Measurements from ENCODE around the gene RTTN.

The RTTN gene

GRCh38 chr18:70025580-70025979 lies 179.9 kb downstream of the RTTN start:
- no peak for DNase-seq (ENCODE audit: low read depth in 2 of 2)

GRCh38 chr18:70024829-70025228 lies 180.7 kb downstream of the RTTN start:
- DNase-seq (ENCODE audit: low read depth in 2 of 2), result no peak

- DNase-seq (ENCODE audit: low read depth in 2 of 2), result no peak
These were observed 181.4 kb downstream of the RTTN start for GRCh38 chr18:70024093-70024492.

GRCh38 chr18:70022636-70023035 lies 182.9 kb downstream of the RTTN start:
- DNase-seq (ENCODE audit: low read depth in 2 of 2), result no peak

GRCh38 chr18:70021498-70021897 lies 184.0 kb downstream of the RTTN start:
- no peak for DNase-seq (ENCODE audit: low read depth in 2 of 2)

GRCh38 chr18:70021043-70021442 lies 184.4 kb downstream of the RTTN start:
- no peak for DNase-seq (ENCODE audit: low read depth in 2 of 2)

GRCh38 chr18:70019991-70020390 lies 185.5 kb downstream of the RTTN start:
- no peak for DNase-seq (ENCODE audit: low read depth in 2 of 2)

GRCh38 chr18:70019136-70019535 lies 186.4 kb downstream of the RTTN start:
- no peak for DNase-seq (ENCODE audit: low read depth in 2 of 2)

GRCh38 chr18:70015127-70015526 lies 190.4 kb downstream of the RTTN start:
- no peak for DNase-seq (ENCODE audit: low read depth in 2 of 2)

GRCh38 chr18:70005580-70005979 lies 199.9 kb downstream of the RTTN start:
- DNase-seq (ENCODE audit: low read depth in 2 of 2), result no peak

- DNase-seq (ENCODE audit: low read depth in 2 of 2), result no peak
These were observed 200.8 kb downstream of the RTTN start for GRCh38 chr18:70004696-70005095.

GRCh38 chr18:69999656-70000055 lies 205.8 kb downstream of the RTTN start:
- no peak for DNase-seq (ENCODE audit: low read depth in 2 of 2)

- DNase-seq (ENCODE audit: low read depth in 2 of 2), result no peak
These were observed 206.9 kb downstream of the RTTN start for GRCh38 chr18:69998523-69998987.

- no peak for DNase-seq (ENCODE audit: low read depth in 2 of 2)
These were observed 208.3 kb downstream of the RTTN start for GRCh38 chr18:69996951-69997798.

- DNase-seq (ENCODE audit: low read depth in 2 of 2), result no peak
These were observed 209.1 kb downstream of the RTTN start for GRCh38 chr18:69996417-69996816.

GRCh38 chr18:69995774-69996173 lies 209.7 kb downstream of the RTTN start:
- no peak for DNase-seq (ENCODE audit: low read depth in 2 of 2)

- no peak for DNase-seq (ENCODE audit: low read depth in 2 of 2)
These were observed 212.7 kb downstream of the RTTN start for GRCh38 chr18:69992776-69993175.

- no peak for DNase-seq (ENCODE audit: low read depth in 2 of 2)
These were observed 217.6 kb downstream of the RTTN start for GRCh38 chr18:69987870-69988269.

GRCh38 chr18:69985239-69985638 lies 220.2 kb downstream of the RTTN start:
- no peak for DNase-seq (ENCODE audit: low read depth in 2 of 2)

GRCh38 chr18:69982417-69982816 lies 223.1 kb downstream of the RTTN start:
- DNase-seq (ENCODE audit: low read depth in 2 of 2), result no peak

GRCh38 chr18:69981948-69982347 lies 223.5 kb downstream of the RTTN start:
- no peak for DNase-seq (ENCODE audit: low read depth in 2 of 2)

- no peak for DNase-seq (ENCODE audit: low read depth in 2 of 2)
These were observed 224.3 kb downstream of the RTTN start for GRCh38 chr18:69980982-69981804.

GRCh38 chr18:69980509-69980908 lies 225.0 kb downstream of the RTTN start:
- no peak for DNase-seq (ENCODE audit: low read depth in 2 of 2)

All from stimulated activated CD4-positive, alpha-beta T cell treated with anti-CD3 and anti-CD28 coated beads, Interleukin-4, amount 100 ng/mL, for 48 hours (primary cell).